Brain microvascular endothelial cell (primary cell): ENCODE results near the gene CERS5.

Experiments used
- DNase-seq: peaks from one replicate; pipeline ENCODE4 v3.0.0-alpha.2; 2020
- H3K27ac ChIP-seq: fragments of 250-450 bp; sonication (Bioruptor Pico); 2 replicates; pipeline ENCODE4 v1.5.1; 2020; ENCODE audit warnings: mild to moderate bottlenecking, moderate library complexity
- H3K27me3 ChIP-seq: fragments of 250-450 bp; sonication (Bioruptor Pico); replicated peaks from 2 replicates; pipeline ENCODE4 v1.5.1; 2020; ENCODE audit warnings: mild to moderate bottlenecking
- H3K36me3 ChIP-seq: fragments of 250-450 bp; sonication (Bioruptor Pico); replicated peaks from 2 replicates; pipeline ENCODE4 v1.5.1; 2020; ENCODE audit warnings: mild to moderate bottlenecking
- H3K4me3 ChIP-seq: 2 replicates; pipeline ENCODE4 v1.5.1; 2011; ENCODE audit warnings: low read depth, mild to moderate bottlenecking, control low read depth, low read length, moderate library complexity
- in situ Hi-C: cut with HindIII; loops from 2 replicates; pipeline ENCODE4 v1.10.0; 2017; ENCODE audit warnings: low sequenced_read_pairs, low pct_ligation_motif_present
- TF ChIP-seq, protein P1 (sequence below): IDR thresholded peaks from 2 replicates; pipeline ENCODE4 v1.5.1; 2011; ENCODE audit warnings: low read depth, mild to moderate bottlenecking, moderate library complexity, low read length, control low read depth, inconsistent platforms; ENCODE audit errors: missing control alignments

The CERS5 gene

DNA sequence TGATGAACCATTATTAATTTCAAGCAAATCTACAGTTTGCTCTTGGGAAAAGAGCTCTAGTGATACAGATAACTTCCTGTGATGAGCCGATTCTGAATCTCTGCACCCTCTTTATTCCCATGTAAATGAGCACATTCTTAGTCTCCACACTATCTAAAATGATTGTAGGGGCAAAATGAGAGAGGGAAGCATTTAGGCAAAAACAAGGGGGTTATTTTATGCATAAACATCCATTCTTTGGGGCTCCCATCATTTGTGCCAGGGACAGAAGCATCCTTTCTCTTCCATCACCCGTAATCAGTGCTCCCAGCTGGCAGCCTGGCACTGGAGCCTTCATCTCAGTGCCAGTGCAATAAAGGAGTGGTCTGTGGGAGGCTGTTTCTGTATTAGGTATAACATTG is 65.0 kb downstream of the CERS5 start:
- TF ChIP-seq, protein P1, sequence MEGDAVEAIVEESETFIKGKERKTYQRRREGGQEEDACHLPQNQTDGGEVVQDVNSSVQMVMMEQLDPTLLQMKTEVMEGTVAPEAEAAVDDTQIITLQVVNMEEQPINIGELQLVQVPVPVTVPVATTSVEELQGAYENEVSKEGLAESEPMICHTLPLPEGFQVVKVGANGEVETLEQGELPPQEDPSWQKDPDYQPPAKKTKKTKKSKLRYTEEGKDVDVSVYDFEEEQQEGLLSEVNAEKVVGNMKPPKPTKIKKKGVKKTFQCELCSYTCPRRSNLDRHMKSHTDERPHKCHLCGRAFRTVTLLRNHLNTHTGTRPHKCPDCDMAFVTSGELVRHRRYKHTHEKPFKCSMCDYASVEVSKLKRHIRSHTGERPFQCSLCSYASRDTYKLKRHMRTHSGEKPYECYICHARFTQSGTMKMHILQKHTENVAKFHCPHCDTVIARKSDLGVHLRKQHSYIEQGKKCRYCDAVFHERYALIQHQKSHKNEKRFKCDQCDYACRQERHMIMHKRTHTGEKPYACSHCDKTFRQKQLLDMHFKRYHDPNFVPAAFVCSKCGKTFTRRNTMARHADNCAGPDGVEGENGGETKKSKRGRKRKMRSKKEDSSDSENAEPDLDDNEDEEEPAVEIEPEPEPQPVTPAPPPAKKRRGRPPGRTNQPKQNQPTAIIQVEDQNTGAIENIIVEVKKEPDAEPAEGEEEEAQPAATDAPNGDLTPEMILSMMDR: no peak
- no peak overlapping the region for H3K4me3 ChIP-seq
- no peak for DNase-seq
- peaks cover 28% of the 10 kb centered on the region for H3K36me3 ChIP-seq
- H3K27ac ChIP-seq: no peak overlapping the region
- no peaks in the 10 kb centered on the region for H3K27me3 ChIP-seq
- in situ Hi-C loops: no loop called here

DNA sequence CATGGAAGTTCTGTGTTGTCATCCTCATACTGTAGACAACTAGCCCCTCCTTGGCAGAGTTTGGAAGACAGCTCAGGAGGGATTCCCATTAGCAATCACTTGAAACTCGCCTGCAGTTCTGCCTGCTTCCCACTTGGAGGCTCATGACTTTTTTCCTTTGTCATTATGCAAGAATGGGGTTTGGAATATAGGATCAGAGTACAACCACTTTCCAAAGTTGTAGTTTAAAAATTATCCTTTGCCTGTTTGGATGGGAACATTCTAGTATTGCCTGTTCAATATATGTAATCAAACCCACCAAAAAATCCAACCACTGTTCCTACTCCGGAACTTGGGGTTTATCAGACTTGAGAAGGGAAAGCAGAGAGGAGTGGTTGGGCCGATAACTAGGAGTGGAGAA is 65.5 kb downstream of the CERS5 start:
- DNase-seq: no peak
- Histone ChIP-seq H3K27me3 (no peaks in the 10 kb centered on the region), H3K27ac (no peak overlapping the region), H3K4me3 (no peak overlapping the region), H3K36me3 (peaks cover 33% of the 10 kb centered on the region)
- in situ Hi-C loops: no loop called here
- TF ChIP-seq, protein P1: peak; percentile 69

DNA sequence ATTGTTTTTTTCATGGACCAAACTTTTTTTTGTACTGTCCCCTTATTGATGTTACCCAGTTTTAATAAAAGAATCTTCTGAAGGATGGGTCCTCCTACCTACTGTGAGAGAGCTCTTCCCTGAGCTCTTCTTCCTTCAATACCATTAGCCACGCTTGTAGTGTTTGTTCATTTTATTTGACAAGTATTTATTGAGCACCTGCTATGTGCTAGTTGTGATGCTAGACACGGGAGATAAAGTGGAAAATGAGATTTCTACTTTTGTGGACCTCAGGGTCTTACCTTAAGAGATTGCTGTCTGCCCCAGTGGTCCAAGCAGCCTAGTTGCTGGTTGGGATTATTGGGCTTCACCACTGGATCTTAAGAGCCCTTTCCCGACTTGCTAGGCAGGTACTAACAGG is 66.6 kb downstream of the CERS5 start:
- H3K4me3 ChIP-seq: no peak overlapping the region
- no peak overlapping the region for H3K27ac ChIP-seq
- no peak for DNase-seq
- in situ Hi-C loops: no loop called here
- H3K36me3 ChIP-seq: peaks cover 44% of the 10 kb centered on the region
- H3K27me3 ChIP-seq: no peaks in the 10 kb centered on the region
- TF ChIP-seq, protein P1: no peak

DNA sequence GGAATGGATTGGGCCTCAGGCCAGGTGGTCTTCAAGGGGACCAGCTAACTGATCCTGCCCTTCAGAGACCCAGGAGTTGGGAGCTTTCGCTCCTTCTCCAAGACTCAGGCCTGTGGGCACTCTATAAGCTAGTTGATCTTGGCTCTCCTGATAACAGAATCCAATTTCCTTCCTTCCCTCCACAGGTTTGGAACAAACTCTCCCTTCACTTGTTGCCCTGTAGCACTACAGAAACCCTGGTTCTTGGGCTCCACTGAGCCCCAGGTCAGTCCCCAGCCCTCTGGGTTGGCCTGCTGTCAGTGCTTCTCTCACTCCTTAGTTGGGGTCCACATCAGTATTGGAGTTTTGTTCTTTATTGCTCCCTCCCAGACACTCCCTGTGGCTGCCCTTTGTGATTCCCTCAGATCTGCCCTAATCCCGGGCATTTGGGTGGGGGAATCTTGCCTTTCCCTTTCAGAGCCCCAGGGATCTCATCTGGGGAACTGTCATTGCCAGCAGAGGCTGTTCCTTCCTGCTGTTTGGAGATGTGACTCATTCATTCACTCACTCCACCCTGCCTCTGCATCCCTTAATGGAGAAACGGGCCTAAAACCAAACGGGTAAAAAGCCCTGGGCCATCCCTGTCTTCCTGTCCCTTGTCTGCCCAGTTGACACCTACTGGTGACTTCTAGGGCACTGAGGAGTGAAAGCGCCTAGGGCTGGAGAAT is 67.7 kb downstream of the CERS5 start:
- DNase-seq: no peak
- TF ChIP-seq, protein P1: no peak
- Histone ChIP-seq H3K27ac (no peak overlapping the region), H3K36me3 (peaks cover 55% of the 10 kb centered on the region), H3K27me3 (no peaks in the 10 kb centered on the region), H3K4me3 (no peak overlapping the region)
- in situ Hi-C loops: no loop called here

DNA sequence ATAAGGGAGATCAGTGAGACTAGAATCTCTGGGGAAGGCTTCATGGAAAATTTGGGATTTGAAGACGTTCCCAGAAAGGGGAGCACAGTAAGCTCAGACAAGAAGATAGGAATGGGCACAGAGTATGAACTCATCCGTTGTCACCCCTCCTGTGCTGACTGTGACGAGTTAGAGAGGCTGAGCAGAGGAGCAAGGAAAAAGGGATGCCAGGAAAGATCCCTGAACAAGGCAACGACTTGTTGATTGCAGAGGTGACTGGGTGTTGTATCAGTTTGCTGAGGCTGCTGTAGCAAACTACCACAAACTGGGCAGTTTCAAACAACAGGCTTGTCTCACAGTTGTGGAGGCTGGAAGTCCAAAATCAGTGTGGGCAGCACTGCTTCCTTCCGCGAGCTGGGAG is 69.2 kb downstream of the CERS5 start:
- H3K36me3 ChIP-seq: peaks cover 67% of the 10 kb centered on the region
- TF ChIP-seq, protein P1: no peak
- no peak overlapping the region for H3K4me3 ChIP-seq
- no peak for DNase-seq
- H3K27me3 ChIP-seq: no peaks in the 10 kb centered on the region
- in situ Hi-C loops: no loop called here
- no peak overlapping the region for H3K27ac ChIP-seq

DNA sequence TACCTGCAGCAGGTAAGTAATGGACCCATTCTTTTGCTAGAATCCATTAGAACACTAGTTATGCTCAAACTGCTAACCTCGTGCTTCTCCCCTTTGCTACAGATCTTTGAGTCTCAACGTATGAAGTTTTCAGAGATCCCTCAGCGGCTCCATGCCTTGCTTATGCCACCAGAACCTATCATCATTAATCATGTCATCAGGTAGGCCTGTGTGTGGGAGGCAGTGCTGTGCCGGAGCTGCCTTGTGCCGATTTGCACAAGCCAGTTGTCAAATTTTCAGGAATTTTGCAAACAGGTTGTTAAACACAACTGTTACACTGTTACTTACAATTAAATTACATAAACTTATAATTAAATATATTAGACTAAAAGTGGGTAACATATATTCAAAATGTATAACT is 76.8 kb downstream of the CERS5 start:
- peaks cover 69% of the 10 kb centered on the region for H3K36me3 ChIP-seq
- in situ Hi-C loops: no loop called here
- H3K27me3 ChIP-seq: no peaks in the 10 kb centered on the region
- DNase-seq: no peak
- no peak overlapping the region for H3K4me3 ChIP-seq
- no peak overlapping the region for H3K27ac ChIP-seq
- TF ChIP-seq, protein P1: no peak
